ENCODE data around the gene GNLY. TPM values are rescaled to one million over a fixed set of nuclear protein-coding genes. Genes with fewer than 3 reads are reported as not detected.
"Not testable (repeated sequence)": the region's sequence is repeated elsewhere in the genome, so short reads cannot be mapped to it uniquely, and the experiment has no call there.

GNLY gene
- 1.9 TPM for total RNA-seq

DNA sequence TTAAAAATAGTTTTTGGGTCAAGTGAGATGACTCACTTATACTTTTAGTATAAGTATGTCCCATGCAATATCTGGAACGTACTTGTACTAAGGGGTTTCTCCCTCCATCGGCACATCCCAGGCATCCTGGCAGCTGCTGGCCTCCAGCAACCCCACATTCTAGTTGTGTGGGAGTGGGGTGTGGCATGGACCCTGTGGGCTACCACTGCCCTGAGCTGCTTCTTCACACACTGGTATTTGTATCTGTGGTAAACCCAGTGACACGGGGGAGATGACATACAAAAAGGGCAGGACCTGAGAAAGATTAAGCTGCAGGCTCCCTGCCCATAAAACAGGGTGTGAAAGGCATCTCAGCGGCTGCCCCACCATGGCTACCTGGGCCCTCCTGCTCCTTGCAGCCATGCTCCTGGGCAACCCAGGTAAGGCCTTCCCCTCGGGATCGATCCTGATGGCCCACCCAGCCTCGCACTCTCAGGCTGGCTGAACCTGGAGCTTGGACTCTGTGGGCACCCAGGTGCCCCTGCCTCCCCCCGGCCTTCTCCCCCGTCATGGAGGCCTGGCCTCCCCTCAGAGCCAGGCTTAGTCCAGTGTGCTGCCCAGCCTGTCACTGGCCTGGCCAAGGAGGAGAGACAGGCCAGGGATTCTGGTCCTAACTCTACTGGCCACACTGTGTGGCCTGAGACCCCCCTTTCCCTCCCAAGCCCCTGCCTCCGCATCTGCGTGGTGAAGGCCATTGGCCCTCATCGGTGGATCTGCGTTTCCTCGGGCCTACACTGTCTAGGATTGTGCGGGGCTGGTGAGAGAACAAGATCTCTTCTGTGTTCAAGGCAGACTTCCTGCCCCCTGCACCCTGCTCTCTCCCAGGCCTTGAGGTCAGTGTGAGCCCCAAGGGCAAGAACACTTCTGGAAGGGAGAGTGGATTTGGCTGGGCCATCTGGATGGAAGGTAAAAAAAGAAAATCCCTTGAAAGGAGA lies at the start of gene GNLY:
TSS of gene GNLY (plus strand) at position 307 of the 974 bp plus-strand sequence. CDS start at position 368, 61 bp downstream.
- DNase-seq (ENCODE audit: low spot score) = no peak

DNA sequence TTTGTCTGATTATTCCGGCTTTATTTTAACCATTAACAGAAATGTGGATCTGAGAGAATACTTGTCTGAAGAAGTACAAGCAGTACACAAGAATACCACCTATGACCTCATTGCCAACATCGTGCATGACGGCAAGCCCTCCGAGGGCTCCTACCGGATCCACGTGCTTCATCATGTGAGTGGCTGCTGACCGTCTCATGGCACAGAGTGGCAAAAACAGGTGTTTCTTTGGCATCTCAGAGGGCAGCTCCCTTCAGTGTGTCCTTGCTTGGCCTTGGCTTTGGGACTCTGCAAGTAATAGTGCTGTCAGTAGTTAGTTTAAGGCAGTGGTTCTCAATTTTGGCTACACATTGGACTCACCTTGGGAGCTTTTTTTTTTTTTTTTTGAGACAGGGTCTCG lies 49.2 kb upstream of the GNLY start:
- no peak for DNase-seq (ENCODE audit: low spot score)

DNA sequence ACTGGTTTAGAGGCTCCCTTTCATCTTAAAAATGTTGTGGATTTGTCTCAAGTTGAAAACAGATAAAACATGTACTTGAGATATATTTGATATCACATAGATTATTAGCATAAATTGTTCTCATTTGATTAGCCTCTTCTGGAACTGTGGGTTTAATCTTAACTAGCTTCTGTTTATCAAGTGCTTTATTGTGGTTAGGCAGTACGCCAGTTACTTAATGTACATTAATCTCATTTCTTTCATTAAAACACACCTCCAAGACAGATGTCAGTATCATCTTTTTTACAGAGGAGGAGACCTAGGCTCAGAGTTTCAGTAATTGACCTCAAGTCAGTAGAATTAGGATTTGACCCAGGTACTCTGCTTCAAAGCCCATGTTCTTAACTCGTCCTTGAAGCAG lies 48.0 kb upstream of the GNLY start:
- DNase-seq (ENCODE audit: low spot score) = no peak

DNA sequence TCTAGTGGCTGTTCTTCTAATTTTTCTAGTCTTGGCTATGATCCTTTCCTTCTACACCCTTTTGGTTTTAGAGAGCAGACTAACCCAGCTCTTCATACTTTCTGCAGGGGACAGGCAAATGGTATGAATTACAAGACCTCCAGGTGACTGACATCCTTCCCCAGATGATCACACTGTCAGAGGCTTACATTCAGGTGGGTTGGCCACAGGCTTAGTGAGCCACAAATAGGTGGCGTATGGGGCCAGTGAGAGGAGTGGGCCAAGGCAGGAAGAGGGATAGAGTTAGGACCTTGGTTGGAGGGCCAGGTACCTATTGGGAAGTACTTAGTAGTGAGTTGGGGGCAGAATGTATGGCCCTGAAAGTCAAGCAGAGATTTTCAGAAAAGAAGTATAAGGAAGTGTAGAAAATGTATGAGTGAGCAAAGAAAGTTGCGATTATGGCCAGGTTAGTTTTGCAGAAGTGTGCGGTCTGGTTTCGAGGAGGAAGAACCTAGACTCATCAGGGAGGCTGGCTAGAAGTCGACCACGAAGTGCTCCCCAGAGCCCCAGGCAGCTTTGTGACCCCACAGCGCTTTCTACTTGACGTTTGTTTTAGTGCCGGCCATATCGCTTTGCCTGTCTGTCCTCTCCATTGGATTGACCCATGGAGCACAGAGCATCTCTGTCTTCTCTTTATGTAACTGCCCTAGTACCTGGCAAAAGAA lies 46.2 kb upstream of the GNLY start:
- no peak for DNase-seq (ENCODE audit: low spot score)

DNA sequence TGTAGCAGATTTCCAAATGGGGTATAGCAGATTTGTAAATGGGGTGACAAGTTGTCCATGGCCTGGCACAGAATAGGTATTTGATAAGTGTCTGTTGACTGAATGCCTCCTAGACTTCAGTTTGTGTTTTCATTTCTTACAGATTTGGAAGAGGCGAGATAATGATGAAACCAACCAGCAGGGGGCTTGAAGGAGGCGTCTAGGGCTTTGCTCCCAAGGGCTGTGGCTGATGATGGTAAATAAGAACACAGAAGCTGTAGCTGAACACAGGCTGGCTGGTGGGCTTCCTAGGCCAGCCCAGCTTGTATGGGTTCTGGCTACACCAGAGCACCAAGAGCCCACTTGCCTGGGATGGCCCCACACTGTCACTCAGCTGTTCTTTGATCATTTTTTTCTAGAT lies 45.5 kb upstream of the GNLY start:
- no peak for DNase-seq (ENCODE audit: low spot score)

DNA sequence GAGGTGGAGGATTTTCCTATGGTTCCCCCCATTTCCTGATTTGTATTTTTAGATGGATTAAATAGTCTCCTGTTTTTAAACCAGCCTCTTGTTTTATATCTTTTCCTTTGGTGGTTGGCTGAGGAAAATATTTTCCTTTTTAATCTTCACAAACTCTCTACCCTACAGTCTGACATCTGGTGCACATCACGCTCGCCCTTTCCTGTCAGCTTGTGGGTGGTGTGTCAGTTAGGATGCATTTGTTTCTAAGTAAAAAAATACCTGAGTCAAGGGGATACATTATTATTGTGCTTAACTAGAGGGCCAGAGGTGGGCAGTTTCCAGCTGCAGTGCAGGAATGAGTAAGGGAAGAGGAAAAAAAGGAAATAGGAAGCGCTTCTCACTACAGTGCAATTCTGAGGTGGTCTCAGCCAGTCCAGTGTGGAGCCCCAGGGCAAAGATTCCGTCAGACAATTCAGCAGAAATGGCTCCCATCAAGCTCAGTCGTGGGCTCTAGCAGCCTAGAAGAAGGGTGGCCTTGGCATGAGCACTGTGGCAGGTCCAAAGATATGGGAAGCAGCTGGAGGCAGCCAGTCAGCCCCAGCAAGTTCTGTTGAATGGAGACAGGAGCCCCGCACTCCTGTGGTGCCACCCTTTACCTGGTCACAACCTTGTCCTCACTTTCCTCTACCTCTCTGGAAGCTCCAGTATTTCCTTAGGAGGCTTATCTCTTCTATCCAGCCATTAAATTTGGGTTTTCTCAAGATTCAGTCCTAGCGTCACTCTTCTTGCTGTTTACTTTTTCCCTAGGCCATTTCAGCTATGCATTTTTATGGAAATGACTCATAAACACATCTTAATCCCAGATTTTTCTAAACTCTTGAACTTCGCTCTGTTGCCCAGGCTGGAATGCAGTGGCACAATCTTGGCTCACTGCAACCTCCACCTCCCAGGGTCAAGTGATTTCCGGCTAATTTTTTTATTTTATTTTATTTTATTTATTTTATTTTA lies 44.7 kb upstream of the GNLY start:
- no peak for DNase-seq (ENCODE audit: low spot score)

DNA sequence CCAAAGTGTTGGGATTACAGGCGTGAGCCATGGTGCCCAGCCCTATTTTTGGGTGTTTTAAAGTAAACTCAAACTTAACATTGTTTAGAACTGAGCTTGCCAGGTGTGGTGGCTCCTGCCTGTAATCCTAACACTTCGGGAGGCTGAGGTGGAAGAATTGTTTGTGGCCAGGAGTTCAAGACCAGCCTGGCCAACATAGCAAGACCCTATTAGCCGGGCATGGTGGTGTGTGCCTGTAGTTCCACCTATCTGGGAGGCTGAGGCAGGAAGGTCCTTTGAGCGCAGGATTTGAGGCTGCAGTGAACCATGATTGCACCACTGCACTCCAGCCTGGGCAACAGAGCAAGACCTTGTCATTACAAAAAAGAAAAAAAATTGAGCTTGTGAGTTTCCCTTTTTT lies 43.7 kb upstream of the GNLY start:
- DNase-seq (ENCODE audit: low spot score) = no peak

DNA sequence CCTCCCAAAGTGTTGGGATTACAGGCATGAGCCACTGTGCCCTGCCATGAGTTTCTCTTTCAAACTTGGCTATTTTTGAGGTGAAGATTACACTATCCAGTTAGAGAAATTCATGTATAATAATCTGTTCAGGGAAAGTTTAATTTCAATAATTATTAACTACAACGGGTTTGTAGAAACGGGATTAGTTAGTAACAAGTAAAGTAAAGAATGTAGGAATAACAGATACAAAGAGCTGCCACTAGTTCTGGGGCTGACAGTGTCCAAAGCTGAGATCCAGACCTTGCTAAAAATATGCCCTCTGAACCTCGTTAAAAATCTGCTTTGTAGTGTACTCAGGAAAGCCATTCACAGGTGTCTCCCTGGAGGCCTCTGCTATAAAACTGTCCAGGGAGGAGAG lies 43.1 kb upstream of the GNLY start:
- no peak for DNase-seq (ENCODE audit: low spot score)

DNA sequence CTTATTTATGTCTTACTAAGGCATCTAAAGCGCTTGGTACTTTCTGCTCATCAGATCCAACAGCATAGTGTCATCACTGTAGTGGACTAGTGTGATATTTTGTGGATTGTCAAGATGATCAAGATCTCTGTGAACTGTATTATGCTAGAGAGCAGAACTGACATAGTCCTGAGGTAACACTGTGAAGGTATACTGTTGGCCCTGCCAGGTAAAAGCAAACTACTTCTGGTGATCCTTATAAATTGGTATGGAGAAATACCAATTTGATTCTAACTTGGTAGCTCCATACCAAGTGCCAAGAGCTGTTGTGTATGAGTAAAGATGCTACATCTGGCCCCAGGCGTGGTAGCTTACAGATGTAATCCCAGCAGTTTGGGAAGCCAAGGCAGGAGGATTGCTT lies 42.1 kb upstream of the GNLY start:
- no peak for DNase-seq (ENCODE audit: low spot score)

DNA sequence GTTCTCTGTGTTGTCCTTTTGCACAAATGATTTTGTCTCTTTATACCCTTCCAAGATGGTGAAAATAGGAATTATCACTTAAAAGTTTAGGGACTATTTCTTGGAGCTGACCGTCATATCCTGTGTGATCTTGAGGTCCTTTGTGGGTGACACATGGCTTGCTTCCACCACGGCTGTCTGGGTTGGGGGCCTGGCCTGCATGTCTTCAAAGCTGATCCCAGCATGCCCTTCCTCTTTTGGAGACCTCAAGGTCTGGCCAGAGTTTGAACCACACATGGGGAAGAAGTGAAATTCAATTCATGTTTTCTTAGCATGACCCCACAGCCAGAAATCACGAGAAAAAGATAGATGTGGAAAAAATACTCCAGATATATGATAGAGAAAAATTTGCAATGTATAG lies 40.2 kb upstream of the GNLY start:
- no peak for DNase-seq (ENCODE audit: low spot score)

DNA sequence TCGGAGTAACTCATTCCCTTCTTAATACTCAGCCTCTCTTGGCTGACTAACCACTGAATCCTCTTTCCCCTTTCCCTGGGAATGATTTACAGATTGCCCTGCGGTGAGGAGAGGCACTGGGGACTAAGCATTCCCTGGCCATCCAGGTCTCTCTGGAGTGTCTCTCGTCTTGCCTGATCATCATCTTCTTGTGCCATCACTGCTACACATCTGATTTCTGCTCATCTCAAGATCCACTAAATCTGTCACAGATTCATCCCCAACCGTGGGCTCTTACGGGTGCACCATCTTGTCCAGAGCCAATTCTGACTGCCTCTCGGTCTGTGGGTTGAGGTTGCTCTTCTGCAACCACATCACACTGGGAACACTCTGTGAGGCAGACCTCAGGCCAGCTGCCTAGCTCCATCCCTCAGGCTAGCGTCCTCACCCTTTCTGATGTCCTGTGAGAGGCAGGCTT lies 38.2 kb upstream of the GNLY start:
- DNase-seq (ENCODE audit: low spot score) = no peak

DNA sequence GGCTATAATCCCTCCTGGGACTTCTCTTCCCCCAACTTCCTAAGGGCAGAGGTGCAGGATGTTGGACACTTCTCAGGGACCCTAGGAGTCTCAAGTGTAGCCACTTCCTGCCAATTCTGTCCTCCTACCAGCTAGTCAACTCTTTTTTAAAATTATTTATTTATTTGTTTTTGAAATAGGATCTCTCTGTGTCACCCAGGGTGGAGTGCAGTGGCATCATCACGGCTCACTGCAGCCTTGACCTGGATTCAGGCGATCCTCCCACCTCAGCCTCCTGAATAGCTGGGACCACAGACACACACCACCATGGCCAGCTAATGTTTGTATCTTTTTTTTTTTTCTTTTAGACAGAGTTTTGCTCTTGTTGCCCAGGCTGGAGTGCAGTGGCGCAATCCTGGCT lies 37.7 kb upstream of the GNLY start:
- no peak for DNase-seq (ENCODE audit: low spot score)

DNA sequence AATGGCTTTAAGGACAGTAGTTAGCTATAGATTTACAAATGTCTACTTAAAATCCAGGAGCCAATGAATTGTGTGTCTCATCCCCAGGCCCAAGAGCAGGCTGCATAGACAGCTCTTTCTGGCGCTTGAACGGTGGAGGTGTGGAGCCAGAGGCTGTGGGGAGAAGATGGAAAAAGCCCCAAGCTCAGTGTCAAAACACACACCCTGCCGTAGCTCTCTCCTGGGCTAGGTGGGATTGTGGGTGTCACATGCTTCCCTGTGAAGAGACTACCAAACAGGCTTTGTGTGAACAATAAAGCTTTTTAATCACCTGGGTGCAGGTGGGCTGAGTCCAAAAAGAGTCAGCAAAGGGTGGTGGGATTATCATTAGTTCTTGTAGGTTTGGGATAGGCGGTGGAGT lies 36.8 kb upstream of the GNLY start:
- DNase-seq (ENCODE audit: low spot score) = not testable (repeated sequence)

DNA sequence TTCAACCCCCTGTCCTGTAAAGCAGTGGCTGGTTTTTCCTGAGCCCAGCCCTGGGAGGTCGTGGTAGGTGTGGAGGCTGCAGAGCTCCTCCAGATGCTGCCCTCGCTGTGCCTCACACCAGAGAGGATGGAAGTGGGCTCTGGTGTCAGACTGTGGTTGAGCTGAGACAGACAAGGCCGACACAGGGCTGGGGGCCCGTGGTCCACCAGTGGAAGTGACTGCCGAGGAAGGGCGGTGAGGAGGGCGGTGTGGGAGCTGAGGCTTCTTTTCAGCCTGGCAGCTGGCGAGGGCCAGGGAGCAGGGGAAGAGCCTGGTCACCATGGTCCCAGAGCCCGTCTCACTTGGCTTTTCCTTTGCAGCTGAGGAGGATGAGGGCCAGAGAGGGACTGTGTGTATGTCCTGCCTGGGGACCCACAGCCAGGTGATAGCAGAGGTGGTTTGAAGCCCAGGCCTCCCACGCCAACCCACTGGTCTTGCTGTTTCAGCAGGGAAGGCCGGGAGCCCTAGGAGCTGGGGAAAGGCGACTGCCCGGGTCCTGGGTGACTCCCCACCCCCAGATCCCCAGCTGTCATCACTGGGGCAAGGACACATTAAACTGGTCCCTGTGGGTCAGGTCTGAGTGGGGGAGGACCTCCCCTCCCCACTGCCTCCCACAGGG lies 34.7 kb upstream of the GNLY start:
- no peak for DNase-seq (ENCODE audit: low spot score)

DNA sequence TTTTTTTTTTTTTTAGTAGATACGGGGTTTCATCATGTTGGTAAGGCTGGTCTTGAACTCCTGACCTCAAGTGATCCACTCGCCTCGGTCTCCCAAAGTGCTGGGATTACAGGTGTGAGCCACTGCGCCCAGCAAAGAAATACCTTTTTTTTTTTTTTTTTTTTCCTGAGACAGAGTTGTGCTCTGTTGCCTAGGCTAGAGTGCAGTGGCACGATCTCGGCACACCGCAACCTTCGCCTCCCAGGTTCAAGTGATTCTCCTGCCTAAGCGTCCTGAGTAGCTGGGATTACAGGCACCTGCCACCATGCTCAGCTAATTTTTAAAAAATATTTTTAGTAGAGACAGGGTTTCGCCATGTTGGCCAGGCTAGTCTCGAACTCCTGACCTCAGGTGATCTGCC lies 33.9 kb upstream of the GNLY start:
- not testable (repeated sequence) for DNase-seq (ENCODE audit: low spot score)

DNA sequence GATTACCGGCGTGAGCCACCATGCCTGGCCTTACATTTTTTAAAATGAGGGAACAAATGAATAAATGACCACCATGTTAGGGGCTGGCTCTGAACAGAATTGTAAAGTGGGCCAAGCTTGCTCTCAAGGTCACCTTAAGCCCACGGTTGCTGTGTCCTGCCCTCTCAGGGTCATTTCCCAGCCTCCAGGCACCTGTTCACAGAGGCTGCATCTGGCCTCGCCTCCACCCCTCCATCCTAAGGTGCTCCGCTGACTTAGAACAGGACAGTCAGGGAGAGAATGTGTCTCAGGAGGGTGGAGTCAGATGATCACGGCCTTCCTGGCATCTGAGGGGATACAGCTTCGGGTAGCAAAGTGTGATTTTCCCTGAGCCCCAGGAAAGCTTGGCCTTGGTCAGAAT lies 33.4 kb upstream of the GNLY start:
- no peak for DNase-seq (ENCODE audit: low spot score)

DNA sequence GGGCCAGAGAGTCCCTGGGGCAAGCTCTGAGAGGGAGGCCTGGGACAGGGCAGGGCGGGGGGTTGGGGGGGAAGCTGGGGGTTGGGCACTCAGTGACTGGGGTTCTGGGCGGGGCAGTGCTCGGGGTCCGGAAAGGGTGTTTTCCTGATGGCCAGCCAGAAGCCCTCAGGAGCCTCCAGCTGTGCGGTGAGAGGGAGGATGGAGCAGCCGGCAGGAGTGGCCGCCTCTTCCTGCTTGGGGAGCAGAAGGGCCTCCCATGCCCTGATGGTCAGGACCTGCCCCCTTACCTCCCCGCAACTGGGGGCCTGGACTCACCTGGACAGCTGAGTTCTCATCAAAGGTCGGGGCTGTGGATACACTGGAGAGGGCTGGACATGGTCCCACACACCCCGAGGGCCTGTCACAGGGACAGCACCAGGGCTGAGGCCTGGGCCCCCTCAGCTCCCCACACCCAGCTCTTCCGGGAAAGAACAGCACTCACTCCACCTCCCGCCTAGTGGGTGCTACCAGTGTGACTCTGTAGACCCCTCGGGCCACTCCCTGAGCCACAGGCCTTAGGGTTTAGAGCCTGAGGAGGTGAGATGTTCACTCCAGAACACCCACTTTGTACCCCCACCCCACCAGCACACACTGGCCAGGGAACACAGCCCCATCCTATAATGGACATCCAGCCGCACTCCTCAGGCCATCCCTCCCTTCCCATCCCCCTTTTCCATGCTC lies 32.9 kb upstream of the GNLY start:
- DNase-seq (ENCODE audit: low spot score) = no peak

DNA sequence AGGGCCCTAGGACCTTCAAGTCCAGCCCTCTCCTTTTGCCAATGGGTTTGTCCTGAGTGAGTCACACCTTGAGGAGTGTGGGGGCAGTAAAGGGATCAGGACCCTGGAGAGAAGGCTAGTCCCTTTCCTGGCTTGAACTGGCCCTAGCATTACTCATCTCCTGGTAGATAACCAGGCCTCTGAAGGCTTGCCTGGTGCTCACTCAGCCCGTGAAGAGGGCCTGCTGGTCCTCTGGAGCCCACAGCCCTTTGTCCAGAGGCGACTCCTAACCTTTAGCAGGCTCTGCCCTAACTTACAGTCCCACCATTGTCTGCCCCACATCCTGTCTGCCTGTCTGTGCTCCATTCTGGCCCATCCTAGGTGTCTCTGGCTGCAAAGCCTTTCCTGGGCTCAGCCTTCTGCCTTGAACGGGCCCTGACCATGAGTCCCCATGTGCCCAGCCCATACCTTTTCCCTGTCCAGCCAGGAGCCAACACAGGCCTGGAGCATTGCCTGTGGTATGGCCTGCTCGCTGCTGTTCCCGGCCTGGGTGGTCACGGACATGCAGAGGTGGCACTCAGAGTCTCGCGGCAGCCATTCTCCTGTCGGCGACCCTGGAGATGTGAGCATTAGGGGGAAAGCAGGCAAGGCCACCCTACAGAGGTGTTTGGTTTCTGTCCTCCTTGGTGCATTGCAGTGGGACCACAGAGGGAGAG lies 31.1 kb upstream of the GNLY start:
- no peak for DNase-seq (ENCODE audit: low spot score)

DNA sequence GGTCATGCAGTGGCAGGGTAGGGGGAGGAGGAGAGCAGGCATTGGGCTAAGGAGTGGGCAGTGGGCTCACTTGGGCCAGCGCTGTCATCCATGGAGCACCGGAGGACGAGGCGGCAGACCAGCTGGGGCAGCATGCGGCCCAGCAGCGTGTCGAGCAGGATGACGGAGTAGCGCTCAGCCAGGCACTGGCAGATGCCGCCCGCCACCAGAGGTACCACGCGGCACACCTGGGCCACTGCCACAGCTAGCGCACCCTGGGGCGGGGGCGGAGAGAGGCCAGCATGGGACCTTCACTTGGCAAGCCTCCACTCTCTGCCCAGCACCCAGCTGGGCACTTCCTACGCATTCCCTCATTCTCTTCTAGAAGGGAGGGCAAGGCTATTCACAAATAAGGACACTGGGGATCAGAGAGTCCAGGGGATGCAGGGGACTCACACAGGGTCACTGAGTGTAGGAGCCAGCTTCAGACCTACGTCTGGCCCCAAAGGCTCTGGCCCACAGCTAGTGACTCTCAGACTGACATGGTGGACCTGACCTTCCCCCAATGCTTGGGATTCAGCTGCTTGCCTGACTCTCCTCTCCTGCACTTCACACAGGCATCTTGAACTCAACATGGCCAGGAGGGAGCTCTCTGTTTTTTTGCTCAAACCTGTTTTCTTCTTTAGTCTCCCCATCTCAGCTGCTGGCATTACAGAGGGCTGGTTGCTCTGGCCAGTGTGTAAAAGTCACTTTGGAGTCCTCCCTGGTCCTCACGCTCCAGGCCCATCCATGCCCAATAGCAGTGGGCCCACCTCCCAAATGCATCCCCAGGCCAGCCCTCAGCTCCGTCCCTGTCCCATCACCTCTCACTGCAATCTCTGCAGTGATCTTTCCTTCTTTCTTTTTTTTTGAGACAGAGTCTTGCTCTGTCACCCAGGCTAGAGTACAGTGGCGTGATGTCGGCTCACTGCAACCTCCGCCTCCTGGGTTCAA lies 30.3 kb upstream of the GNLY start:
- DNase-seq (ENCODE audit: low spot score) = no peak

All from ureter (tissue), 1 donor.